K562 (cell line): ENCODE results near the gene PEX13. TPM values are rescaled to one million over a fixed set of nuclear protein-coding genes. Genes with fewer than 3 reads are reported as not detected.

Source experiments
- ATAC-seq: fragments of 200-7000 bp; cut with Tn5 transposase; 3 replicates; pipeline ENCODE4 v1.9.1; 2020; ENCODE audit warnings: moderate library complexity
- BruUV-seq: library from RNA; stranded (reverse); fragments of 400-500 nt; replicated peaks from 2 replicates; lab custom pipeline; 2021; lab: Mats Ljungman, UMichigan
- CTCF ChIA-PET: fragments of 300-600 bp; formaldehyde crosslinking; extraction: SDS; loops from one replicate; lab custom pipeline; 2021; ENCODE audit warnings: low intra/inter-chr PET ratio; lab: Yijun Ruan, JAX
- POLR2A ChIA-PET: fragments of 300-600, 350-650 bp; sonication (Branson Sonifier 250); formaldehyde crosslinking; extraction: SDS; loops from one replicate; lab custom pipeline; 2021; ENCODE audit warnings: antibody characterized with exemption, inconsistent platforms; lab: Yijun Ruan, JAX
- DNase-seq, 4 experiments: peaks; one replicate each; pipeline versions ENCODE4 v3.0.0 to v3.0.0-alpha.2; 2011 to 2018; ENCODE audit warnings: low spot score in 3 of 4, mixed read lengths in 3 of 4; ENCODE audit errors: extremely low read depth in 1 of 4
- FAIRE-seq: peaks from 2 replicates; lab custom pipeline; 2011; peaks lifted over from hg19 to GRCh38; lab: Jason Lieb, UNC
- H2AFZ ChIP-seq: 2 replicates; pipeline ENCODE4 v1.6.0; 2011; ENCODE audit warnings: low read depth, low read length, control low read depth, inconsistent platforms
- H3K27ac ChIP-seq: fragments of 200-600 bp; 3 replicates; pipeline ENCODE4 v1.8.0; 2011; ENCODE audit warnings: low read depth, mild to moderate bottlenecking, control low read depth, inconsistent platforms, low read length, moderate library complexity, mixed read lengths; ENCODE audit errors: extremely low read depth
- H3K27me3 ChIP-seq, 2 experiments: fragments of 300-600 bp in 1 of 2; 2 replicates in 1 of 2; 3 replicates in 1 of 2; pipeline versions ENCODE4 v1.6.0 to v1.8.0; 2011; ENCODE audit warnings: inconsistent platforms in 2 of 2, low read length in 2 of 2, mild to moderate bottlenecking in 1 of 2, mixed read lengths in 1 of 2, moderate library complexity in 1 of 2; ENCODE audit not compliant: control insufficient read depth in 2 of 2, insufficient read depth in 2 of 2
- H3K36me3 ChIP-seq: fragments of 300-600 bp; 3 replicates; pipeline ENCODE4 v1.8.0; 2011; ENCODE audit warnings: mild to moderate bottlenecking, low read length, inconsistent platforms; ENCODE audit not compliant: control insufficient read depth, insufficient read depth
- H3K4me1 ChIP-seq, 2 experiments: fragments of 200-600 bp in 1 of 2; replicated peaks in 1 of 2; 2 replicates in 1 of 2; 3 replicates in 1 of 2; pipeline versions ENCODE4 v1.5.1 to v1.8.0; 2011; ENCODE audit warnings: inconsistent platforms in 2 of 2, low read length in 2 of 2, mild to moderate bottlenecking in 1 of 2, mixed read lengths in 1 of 2, moderate library complexity in 1 of 2; ENCODE audit not compliant: control insufficient read depth in 2 of 2, insufficient read depth in 2 of 2
- H3K4me2 ChIP-seq: 2 replicates; pipeline ENCODE4 v1.6.1; 2011; ENCODE audit warnings: low read length, control low read depth, inconsistent platforms, mixed read lengths; ENCODE audit not compliant: insufficient read depth
- H3K4me3 ChIP-seq: fragments of 200-600 bp; sonication (generic), shearing (Covaris generic); 2 replicates; pipeline ENCODE4 v1.5.1; 2016; ENCODE audit warnings: control low read depth, inconsistent platforms
- H3K79me2 ChIP-seq: fragments of 200-600 bp; 3 replicates; pipeline ENCODE4 v1.8.0; 2011; ENCODE audit warnings: low read length, inconsistent platforms; ENCODE audit not compliant: control insufficient read depth, insufficient read depth
- H3K9ac ChIP-seq, 2 experiments: 2 replicates each; pipeline versions ENCODE4 v1.6.0 to v1.6.1; 2011; ENCODE audit warnings: low read depth in 2 of 2, low read length in 2 of 2, control low read depth in 1 of 2, inconsistent platforms in 1 of 2, mild to moderate bottlenecking in 1 of 2, mixed read lengths in 1 of 2; ENCODE audit not compliant: insufficient read depth in 1 of 2
- H3K9me1 ChIP-seq: one replicate; pipeline ENCODE4 v1.6.0; 2011; ENCODE audit warnings: inconsistent platforms, mild to moderate bottlenecking, low read length, moderate library complexity; ENCODE audit not compliant: control insufficient read depth, insufficient read depth
- H3K9me3 ChIP-seq: replicated peaks from 2 replicates; pipeline ENCODE4 v1.5.1; 2011; ENCODE audit warnings: low read depth, low read length, inconsistent platforms; ENCODE audit not compliant: control insufficient read depth, insufficient read depth
- H4K20me1 ChIP-seq: replicated peaks from 2 replicates; pipeline ENCODE4 v1.6.1; 2011; ENCODE audit warnings: low read length, inconsistent platforms, mixed read lengths; ENCODE audit not compliant: control insufficient read depth, insufficient read depth
- ATF1 ChIP-seq, 2 experiments: fragments of 450-650 bp in 1 of 2; IDR thresholded peaks; 2 replicates each; pipeline ENCODE4 v1.6.1; 2016; ENCODE audit warnings: missing compliant biosample characterization in 1 of 2, missing genetic modification characterization in 1 of 2
- CEBPG ChIP-seq, 3 experiments: fragments of 200-800 bp in 1 of 3; sonication (Bioruptor generic) in 1 of 3; sonication (generic) in 1 of 3; formaldehyde crosslinking in 1 of 3; IDR thresholded peaks in 2 of 3; conservative IDR thresholded peaks in 1 of 3; 2 replicates each; pipeline versions ENCODE4 v1.6.1 to v1.8.0; 2016 to 2022; ENCODE audit warnings: missing compliant biosample characterization in 2 of 3, missing genetic modification characterization in 2 of 3, mild to moderate bottlenecking in 1 of 3, missing genetic modification reagents in 1 of 3
- CHD1 ChIP-seq: fragments of 200-600 bp; sonication (generic); IDR thresholded peaks from one replicate; pipeline ENCODE4 v1.6.1; 2012; ENCODE audit warnings: mild to moderate bottlenecking, moderate library complexity, low read length, inconsistent platforms
- CTCF ChIP-seq, 3 experiments: IDR thresholded peaks in 2 of 3; conservative IDR thresholded peaks in 1 of 3; 2 replicates each; pipeline ENCODE4 v1.5.1; 2011 to 2012; ENCODE audit warnings: low read length in 3 of 3, mild to moderate bottlenecking in 3 of 3, control low read depth in 2 of 3, improper control_type of control experiment in 1 of 3, inconsistent platforms in 1 of 3, low read depth in 1 of 3, mixed read lengths in 1 of 3, moderate library complexity in 1 of 3; ENCODE audit not compliant: insufficient read depth in 2 of 3
- MECOM ChIP-seq: fragments of 250-450 bp; sonication (Bioruptor Pico); IDR thresholded peaks from 2 replicates; pipeline ENCODE4 v1.8.0; 2022; ENCODE audit warnings: inconsistent platforms
- RFX1 ChIP-seq: fragments of 450-650 bp; IDR thresholded peaks from 2 replicates; pipeline ENCODE4 v1.6.1; 2016; ENCODE audit warnings: mild to moderate bottlenecking, moderate library complexity
- TFE3 ChIP-seq: fragments of 450-650 bp; formaldehyde crosslinking; IDR thresholded peaks from 2 replicates; pipeline ENCODE4 v1.4.0; 2020; ENCODE audit warnings: mild to moderate bottlenecking, mixed read lengths
- U2AF2 ChIP-seq: fragments of 200-400 bp; formaldehyde crosslinking; optimal IDR thresholded peaks from 2 replicates; pipeline ENCODE3; 2017; ENCODE audit warnings: low read depth, mild to moderate bottlenecking, low read length
- whole genome bisulfite sequencing: fragments of 100-300 bp; shearing (Covaris generic); methylation state at CpG from one replicate; pipeline ENCODE4 v1.1.6; 2016; ENCODE audit warnings: low coverage, mixed read lengths; ENCODE audit not compliant: insufficient coverage; ENCODE audit errors: missing lambda C conversion rate; 5-methylcytosine and 5-hydroxymethylcytosine counted together
- in situ Hi-C: fragments of 300-500 bp; cut with MboI; formaldehyde crosslinking; loops from 4 replicates; pipeline ENCODE4 v1.15.0; 2018; ENCODE audit warnings: inconsistent platforms, mixed read lengths
- intact Hi-C: fragments of 100-400 bp; cut with micrococcal nuclease; formaldehyde crosslinking; loops from 2 replicates; pipeline ENCODE4 v1.14.2; 2022
- polyA plus RNA-seq, 8 experiments: library from polyadenylated mRNA; depleted of rRNA in 4 of 8; stranded (reverse) in 5 of 8; unstranded in 3 of 8; fragments of >200 nt; fragmentation: Nextera tagmentation in 2 of 8; fragmentation: Illumina TruSeq in 1 of 8; extraction: Ambion mirVana in 2 of 8; extraction: Trizol in 1 of 8; gene quantifications; 2 replicates each; pipeline versions ENCODE4 v1.2.1 to v1.2.3, GENCODE V29; 2011 to 2014; ENCODE audit warnings: inconsistent platforms in 1 of 8, missing spikeins in 1 of 8
- total RNA-seq, 7 experiments: library from RNA; depleted of rRNA in 6 of 7; stranded (reverse); fragments of >200 nt in 6 of 7; fragmentation: Illumina TruSeq in 2 of 7; extraction: Trizol in 2 of 7; gene quantifications; 2 replicates each; pipeline versions ENCODE4 v1.2.1 to v1.2.3, GENCODE V29; 2011 to 2021; ENCODE audit warnings: low replicate concordance in 1 of 7

PEX13 gene
- total and polyA plus RNA-seq, 9 of the 15 experiments (the other 6 are each of a cell fraction or from before 2014, with no cell fraction given), result 4.0 to 30.4 (median 18.8) TPM

GRCh38 chr2:61045999-61046398 is 28.5 kb downstream of the PEX13 start:
- H3K4me2 ChIP-seq, result no peak overlapping the region
- H2AFZ ChIP-seq, result no peak overlapping the region
- no peaks in the 10 kb centered on the region for H3K27me3 ChIP-seq
- in situ Hi-C loops (no loop called here), intact Hi-C loops (no loop called here)
- whole genome bisulfite sequencing, result 67% methylated on average over 4 of the region's 4 CpGs
- no peak for ATAC-seq
- H3K36me3 ChIP-seq, result peaks cover 46% of the 10 kb centered on the region
- ChIA-PET POLR2A (no interaction called here), CTCF (no interaction called here)
- H3K9ac ChIP-seq, result no peak overlapping the region
- H3K79me2 ChIP-seq, result peaks cover 4% of the 10 kb centered on the region; the same call in 1 of the 3 replicates
- DNase-seq, result no peak
- no peaks in the 10 kb centered on the region for H3K9me1 ChIP-seq
- H3K4me3 ChIP-seq, result no peak overlapping the region
- FAIRE-seq, result peak; percentile 35
- no peak for TF ChIP-seq CEBPG (CRISPR knock-in tag; IDR thresholded peaks at IDR 0.05)
- TF ChIP-seq CEBPG (tag; conservative IDR thresholded peaks at IDR 0.05 in 1 of 2, IDR thresholded peaks at IDR 0.05 in 1 of 2), result peak in 1 of 2 experiments; percentile 64; a peak in 2 of 4 replicates
- no peak for TF ChIP-seq CHD1
- no peaks in the 10 kb centered on the region for H3K4me1 ChIP-seq
- peaks cover 1% of the 10 kb centered on the region; the same call in 1 of the 2 replicates for H3K9me3 ChIP-seq
- no TSS peak for BruUV-seq
- H3K27ac ChIP-seq, result no peak overlapping the region
- no peaks in the 10 kb centered on the region for H4K20me1 ChIP-seq

GRCh38 chr2:61055557-61055956 is 38.0 kb downstream of the PEX13 start:
- no peaks in the 10 kb centered on the region for H3K9me1 ChIP-seq
- no peaks in the 10 kb centered on the region for H3K9me3 ChIP-seq
- H3K4me1 ChIP-seq, result no peaks in the 10 kb centered on the region
- ChIA-PET CTCF (no interaction called here), POLR2A (interaction anchor here (0.6 kb wide), 1 partner anchor 174 kb away, joined by 3 read pairs; no protein-coding TSS in a partner anchor)
- no peaks in the 10 kb centered on the region for H3K79me2 ChIP-seq
- H2AFZ ChIP-seq, result no peak overlapping the region
- no peaks in the 10 kb centered on the region for H4K20me1 ChIP-seq
- ATAC-seq, result no peak
- no peak for FAIRE-seq
- H3K4me2 ChIP-seq, result no peak overlapping the region
- TF ChIP-seq CTCF (IDR thresholded peaks at IDR 0.05 in 2 of 3, conservative IDR thresholded peaks at IDR 0.05 in 1 of 3; ENCODE audit: insufficient read depth in 2 of 3, low read depth in 1 of 3, low read length in 3 of 3) (no peak), U2AF2 (no peak), TFE3 (no peak), RFX1 (peak; percentile 26; the same call in 1 of the 2 replicates), MECOM (CRISPR knock-in tag) (no peak), ATF1 (CRISPR knock-in tag; IDR thresholded peaks at IDR 0.05) (no peak), ATF1 (tag; IDR thresholded peaks at IDR 0.05) (no peak)
- no peak overlapping the region for H3K4me3 ChIP-seq
- peaks cover 8% of the 10 kb centered on the region; the same call in 1 of the 3 replicates for H3K36me3 ChIP-seq
- in situ Hi-C loops, result no loop called here
- BruUV-seq, result no TSS peak
- no peak overlapping the region for H3K27ac ChIP-seq
- H3K9ac ChIP-seq, result no peak overlapping the region
- H3K27me3 ChIP-seq, result no peaks in the 10 kb centered on the region
- intact Hi-C loops, result no loop called here
- DNase-seq, result no peak
- 56% methylated on average over 2 of the region's 2 CpGs for WGBS
